ENCODE data around the gene ISCU.
"Not testable (repeated sequence)": the region's sequence is repeated elsewhere in the genome, so short reads cannot be mapped to it uniquely, and the experiment has no call there.

The ISCU gene

GRCh38 chr12:108586306-108586705 lies 23.9 kb downstream of the ISCU start:
- Histone ChIP-seq H3K27ac (ENCODE audit: low read depth, low read length) (no peak overlapping the region), H3K4me3 (ENCODE audit: low read depth in 1 of 5, low read length in 5 of 5) (no peak overlapping the region), H3K27me3 (ENCODE audit: control insufficient read depth in 5 of 5, insufficient read depth in 4 of 5, low read length in 5 of 5) (peaks cover 0 to 8% (median 4%) of the 10 kb centered on the region in 5 donors), H3K36me3 (ENCODE audit: control insufficient read depth in 5 of 5, insufficient read depth in 5 of 5, low read length in 5 of 5) (no peaks in the 10 kb centered on the region), H3K9me3 (ENCODE audit: control insufficient read depth in 5 of 5, low read length in 5 of 5) (no peaks in the 10 kb centered on the region), H3K9ac (ENCODE audit: low read length in 5 of 5) (no peak overlapping the region), H3K4me1 (ENCODE audit: control insufficient read depth in 5 of 5, insufficient read depth in 5 of 5, low read length in 5 of 5) (peaks cover 0 to 8% (median 4%) of the 10 kb centered on the region in 5 donors)

DNA sequence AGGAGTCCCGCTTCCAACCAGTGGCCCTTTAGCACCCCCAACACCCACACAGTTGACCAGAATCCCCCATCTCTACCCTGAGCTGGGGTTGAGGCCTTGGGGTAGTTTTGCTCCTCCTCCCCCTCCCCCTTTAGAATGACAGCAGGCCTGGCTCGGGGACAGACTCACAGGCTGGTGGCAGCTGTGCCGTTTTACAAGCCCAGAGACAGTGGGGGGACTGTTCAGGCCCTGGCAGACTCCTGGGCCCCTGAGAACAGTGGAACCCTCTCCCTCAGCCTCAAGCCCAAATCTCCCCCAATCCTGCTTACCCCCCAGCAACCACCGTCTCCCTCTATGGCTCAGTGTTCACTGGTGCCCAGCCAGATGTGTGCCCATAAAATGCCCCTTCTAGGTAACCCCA lies 25.4 kb downstream of the ISCU start:
- no peak overlapping the region for H3K9ac ChIP-seq (ENCODE audit: low read length in 5 of 5)
- no peaks in the 10 kb centered on the region for H3K9me3 ChIP-seq (ENCODE audit: control insufficient read depth in 5 of 5, low read length in 5 of 5)
- peaks cover 0 to 7% (median 4%) of the 10 kb centered on the region in 5 donors for H3K4me1 ChIP-seq (ENCODE audit: control insufficient read depth in 5 of 5, insufficient read depth in 5 of 5, low read length in 5 of 5)
- H3K27ac ChIP-seq (ENCODE audit: low read depth, low read length), result no peak overlapping the region
- H3K4me3 ChIP-seq (ENCODE audit: low read depth in 1 of 5, low read length in 5 of 5), result no peak overlapping the region
- peaks cover 0 to 8% (median 4%) of the 10 kb centered on the region in 5 donors for H3K27me3 ChIP-seq (ENCODE audit: control insufficient read depth in 5 of 5, insufficient read depth in 4 of 5, low read length in 5 of 5)
- no peaks in the 10 kb centered on the region for H3K36me3 ChIP-seq (ENCODE audit: control insufficient read depth in 5 of 5, insufficient read depth in 5 of 5, low read length in 5 of 5)

GRCh38 chr12:108589028-108589839 lies 26.8 kb downstream of the ISCU start:
- H3K4me3 ChIP-seq (ENCODE audit: low read depth in 1 of 5, low read length in 5 of 5), result no peak overlapping the region
- H3K27me3 ChIP-seq (ENCODE audit: control insufficient read depth in 5 of 5, insufficient read depth in 4 of 5, low read length in 5 of 5), result peaks cover 0 to 8% (median 4%) of the 10 kb centered on the region in 5 donors
- H3K9me3 ChIP-seq (ENCODE audit: control insufficient read depth in 5 of 5, low read length in 5 of 5), result no peaks in the 10 kb centered on the region
- H3K9ac ChIP-seq (ENCODE audit: low read length in 5 of 5), result no peak overlapping the region
- H3K4me1 ChIP-seq (ENCODE audit: control insufficient read depth in 5 of 5, insufficient read depth in 5 of 5, low read length in 5 of 5), result peaks cover 0 to 4% (median 0%) of the 10 kb centered on the region in 5 donors
- H3K36me3 ChIP-seq (ENCODE audit: control insufficient read depth in 5 of 5, insufficient read depth in 5 of 5, low read length in 5 of 5), result no peaks in the 10 kb centered on the region
- no peak overlapping the region for H3K27ac ChIP-seq (ENCODE audit: low read depth, low read length)

- Histone ChIP-seq H3K27me3 (ENCODE audit: control insufficient read depth in 5 of 5, insufficient read depth in 4 of 5, low read length in 5 of 5) (peaks cover 0 to 8% (median 4%) of the 10 kb centered on the region in 5 donors), H3K4me3 (ENCODE audit: low read depth in 1 of 5, low read length in 5 of 5) (no peak overlapping the region), H3K9me3 (ENCODE audit: control insufficient read depth in 5 of 5, low read length in 5 of 5) (no peaks in the 10 kb centered on the region), H3K27ac (ENCODE audit: low read depth, low read length) (no peak overlapping the region), H3K36me3 (ENCODE audit: control insufficient read depth in 5 of 5, insufficient read depth in 5 of 5, low read length in 5 of 5) (no peaks in the 10 kb centered on the region), H3K9ac (ENCODE audit: low read length in 5 of 5) (no peak overlapping the region), H3K4me1 (ENCODE audit: control insufficient read depth in 5 of 5, insufficient read depth in 5 of 5, low read length in 5 of 5) (peaks cover 0 to 4% (median 0%) of the 10 kb centered on the region in 5 donors)
Observed at GRCh38 chr12:108589840-108590229, 27.4 kb downstream of the ISCU start.

- H3K9me3 ChIP-seq (ENCODE audit: control insufficient read depth in 5 of 5, low read length in 5 of 5); H3K4me1 ChIP-seq (ENCODE audit: control insufficient read depth in 5 of 5, insufficient read depth in 5 of 5, low read length in 5 of 5); H3K9ac ChIP-seq (ENCODE audit: low read length in 5 of 5); H3K4me3 ChIP-seq (ENCODE audit: low read depth in 1 of 5, low read length in 5 of 5); H3K27me3 ChIP-seq (ENCODE audit: control insufficient read depth in 5 of 5, insufficient read depth in 4 of 5, low read length in 5 of 5); H3K27ac ChIP-seq (ENCODE audit: low read depth, low read length); H3K36me3 ChIP-seq (ENCODE audit: control insufficient read depth in 5 of 5, insufficient read depth in 5 of 5, low read length in 5 of 5): not testable (repeated sequence)
Observed at GRCh38 chr12:108590463-108590862, 28.1 kb downstream of the ISCU start.

DNA sequence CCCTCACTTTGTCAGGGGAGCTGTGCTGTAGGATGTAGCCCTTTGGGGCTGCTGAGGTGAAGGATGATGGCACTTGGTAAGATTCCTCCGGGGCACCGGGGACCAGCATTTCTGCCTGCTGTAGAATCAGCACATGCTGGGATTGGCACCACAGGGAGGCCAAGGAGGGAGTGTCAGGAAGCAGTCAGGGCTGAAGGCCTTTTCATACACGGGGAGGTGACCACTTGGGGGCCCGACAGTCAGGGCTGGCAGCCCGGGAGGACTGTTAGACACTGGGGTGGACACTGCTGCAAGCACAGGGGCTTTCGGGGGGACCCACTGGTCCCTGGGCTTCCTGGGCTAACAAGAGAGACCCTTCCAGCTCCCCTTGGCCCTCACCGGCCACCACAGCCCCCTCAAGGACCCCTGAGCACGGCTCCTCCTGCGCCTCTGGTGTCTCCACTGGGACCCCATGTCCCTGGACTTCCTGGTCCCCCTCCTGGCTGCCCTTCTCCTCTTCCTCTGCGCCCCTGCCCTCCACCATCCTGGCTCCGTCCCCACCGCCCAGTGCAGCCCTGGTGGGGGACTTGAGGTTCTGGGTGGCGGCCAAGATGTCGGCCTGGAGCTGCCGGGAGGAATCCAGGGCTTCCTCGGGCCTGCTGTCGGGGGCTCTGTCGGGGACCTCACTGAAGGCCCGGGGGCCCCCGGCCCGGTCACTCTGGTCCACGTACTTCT lies 29.0 kb downstream of the ISCU start:
- H3K4me1 ChIP-seq (ENCODE audit: control insufficient read depth in 5 of 5, insufficient read depth in 5 of 5, low read length in 5 of 5), result peaks cover 0 to 10% (median 3%) of the 10 kb centered on the region in 5 donors
- no peak overlapping the region for H3K9ac ChIP-seq (ENCODE audit: low read length in 5 of 5)
- H3K9me3 ChIP-seq (ENCODE audit: control insufficient read depth in 5 of 5, low read length in 5 of 5), result no peaks in the 10 kb centered on the region

DNA sequence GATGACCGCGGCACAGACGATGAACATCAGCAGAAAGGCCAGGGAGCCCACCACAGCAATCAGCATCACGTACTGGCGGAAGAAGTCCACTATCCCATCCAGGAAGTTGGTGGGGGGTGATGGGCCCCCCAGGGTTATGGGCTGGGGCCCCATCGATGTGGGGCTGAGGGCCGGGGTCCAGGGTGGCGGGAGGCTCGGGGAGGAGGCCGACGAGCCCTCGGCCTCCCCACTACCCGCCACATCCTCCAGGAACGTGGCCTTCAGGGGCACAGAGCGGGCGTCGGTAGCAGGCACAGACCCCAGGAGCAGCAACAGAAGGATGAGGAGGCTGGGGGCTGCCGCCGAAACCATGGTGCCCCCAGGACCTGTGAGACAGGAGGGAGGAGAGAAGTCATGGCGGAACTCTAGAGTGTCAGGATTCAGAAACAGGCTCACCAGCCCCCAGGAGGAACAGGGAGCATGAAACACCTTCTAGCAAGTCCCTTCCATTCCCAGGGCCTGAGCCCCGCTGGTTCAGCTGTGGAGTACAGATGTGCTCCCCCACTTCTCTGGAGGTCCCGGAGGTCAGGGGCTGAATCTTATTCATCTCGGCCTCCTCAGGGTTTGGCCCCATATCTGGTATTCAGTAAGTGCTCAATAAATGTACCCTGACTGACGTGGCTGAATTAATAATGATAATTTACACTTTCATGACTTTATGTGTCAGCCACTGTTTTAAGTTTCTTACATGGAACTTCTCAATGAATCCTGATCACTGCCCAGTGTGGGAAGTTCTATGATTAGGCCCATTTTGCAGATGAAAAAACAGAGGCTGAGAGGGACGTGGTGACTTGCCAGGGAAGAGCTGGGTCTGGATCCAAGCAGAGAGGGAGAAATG lies 29.9 kb downstream of the ISCU start:
- Histone ChIP-seq H3K4me3 (ENCODE audit: low read depth in 1 of 5, low read length in 5 of 5) (no peak overlapping the region), H3K9ac (ENCODE audit: low read length in 5 of 5) (no peak overlapping the region), H3K9me3 (ENCODE audit: control insufficient read depth in 5 of 5, low read length in 5 of 5) (no peaks in the 10 kb centered on the region), H3K27me3 (ENCODE audit: control insufficient read depth in 5 of 5, insufficient read depth in 4 of 5, low read length in 5 of 5) (peaks cover 5 to 19% (median 18%) of the 10 kb centered on the region in 5 donors), H3K36me3 (ENCODE audit: control insufficient read depth in 5 of 5, insufficient read depth in 5 of 5, low read length in 5 of 5) (no peaks in the 10 kb centered on the region), H3K27ac (ENCODE audit: low read depth, low read length) (no peak overlapping the region), H3K4me1 (ENCODE audit: control insufficient read depth in 5 of 5, insufficient read depth in 5 of 5, low read length in 5 of 5) (peaks cover 0 to 10% (median 3%) of the 10 kb centered on the region in 5 donors)

More for the DNA sequence above, 29.0 kb downstream of the ISCU start:
- peaks cover 4 to 14% (median 12%) of the 10 kb centered on the region in 5 donors for H3K27me3 ChIP-seq (ENCODE audit: control insufficient read depth in 5 of 5, insufficient read depth in 4 of 5, low read length in 5 of 5)
- no peak overlapping the region for H3K27ac ChIP-seq (ENCODE audit: low read depth, low read length)
- no peaks in the 10 kb centered on the region for H3K36me3 ChIP-seq (ENCODE audit: control insufficient read depth in 5 of 5, insufficient read depth in 5 of 5, low read length in 5 of 5)
- H3K4me3 ChIP-seq (ENCODE audit: low read depth in 1 of 5, low read length in 5 of 5), result no peak overlapping the region

DNA sequence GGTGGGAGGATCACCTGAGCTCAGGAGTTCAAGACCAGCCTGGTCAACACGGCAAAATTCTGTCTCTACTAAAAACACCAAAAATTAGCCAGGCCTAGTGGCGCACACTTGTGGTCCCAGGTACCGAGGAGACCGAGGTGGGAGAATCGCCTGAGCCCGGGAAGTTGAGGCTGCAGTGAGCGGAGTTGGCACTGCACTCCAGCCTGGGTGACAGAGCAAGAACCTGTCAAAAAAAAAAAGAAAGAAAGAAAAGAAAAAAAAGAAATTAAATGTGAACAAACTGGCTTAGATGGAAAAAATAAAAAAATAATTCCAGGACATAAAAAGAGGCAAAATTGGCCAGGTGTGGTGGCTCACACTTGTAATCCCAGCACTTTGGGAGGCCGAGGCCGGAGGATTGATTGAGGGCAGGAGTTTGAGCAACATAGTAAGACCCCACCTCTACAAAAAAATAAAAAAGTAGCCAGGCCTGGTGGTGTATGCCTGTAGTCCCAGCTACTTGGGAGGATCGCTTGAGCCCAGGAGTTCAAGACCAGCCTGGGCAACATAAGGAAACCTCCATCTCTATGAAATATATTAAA lies 32.0 kb downstream of the ISCU start:
- no peak overlapping the region for H3K4me3 ChIP-seq (ENCODE audit: low read depth in 1 of 5, low read length in 5 of 5)
- H3K36me3 ChIP-seq (ENCODE audit: control insufficient read depth in 5 of 5, insufficient read depth in 5 of 5, low read length in 5 of 5), result no peaks in the 10 kb centered on the region
- H3K9ac ChIP-seq (ENCODE audit: low read length in 5 of 5), result no peak overlapping the region
- no peaks in the 10 kb centered on the region for H3K9me3 ChIP-seq (ENCODE audit: control insufficient read depth in 5 of 5, low read length in 5 of 5)
- H3K4me1 ChIP-seq (ENCODE audit: control insufficient read depth in 5 of 5, insufficient read depth in 5 of 5, low read length in 5 of 5), result peaks cover 0 to 20% (median 8%) of the 10 kb centered on the region in 5 donors
- H3K27ac ChIP-seq (ENCODE audit: low read depth, low read length), result no peak overlapping the region
- peaks cover 6 to 20% (median 19%) of the 10 kb centered on the region in 5 donors for H3K27me3 ChIP-seq (ENCODE audit: control insufficient read depth in 5 of 5, insufficient read depth in 4 of 5, low read length in 5 of 5)

DNA sequence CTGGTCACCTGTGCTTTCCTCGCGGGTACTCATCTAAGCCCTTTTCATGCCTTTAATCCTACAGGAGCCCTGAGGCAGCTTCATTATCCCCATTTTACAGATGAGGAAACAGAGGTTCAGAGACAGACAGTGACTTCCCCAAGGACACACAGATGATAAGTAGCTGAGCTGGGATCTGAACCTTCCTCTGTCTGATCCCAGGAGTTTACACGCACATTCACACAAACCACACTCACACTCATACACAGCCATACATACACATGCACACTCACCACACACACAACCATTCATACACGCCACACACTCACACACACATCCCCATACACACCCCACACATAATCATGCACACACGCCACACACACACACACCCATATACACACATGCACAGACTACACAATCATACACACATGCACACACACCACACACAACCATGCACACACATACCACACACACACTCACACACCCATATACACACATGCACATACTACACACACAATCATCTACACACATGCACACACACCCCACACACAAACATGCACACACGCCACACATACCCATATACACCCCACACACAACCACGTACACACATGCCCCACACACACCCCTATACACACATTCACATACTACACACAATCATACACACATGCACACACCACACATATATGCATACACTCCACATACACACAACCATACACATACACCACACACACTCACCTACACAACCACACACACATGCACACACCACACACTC lies 32.7 kb downstream of the ISCU start:
- Histone ChIP-seq H3K4me3 (ENCODE audit: low read depth in 1 of 5, low read length in 5 of 5) (peak overlapping the region in 1 of 5 donors; percentile 63), H3K36me3 (ENCODE audit: control insufficient read depth in 5 of 5, insufficient read depth in 5 of 5, low read length in 5 of 5) (no peaks in the 10 kb centered on the region), H3K9ac (ENCODE audit: low read length in 5 of 5) (no peak overlapping the region), H3K27ac (ENCODE audit: low read depth, low read length) (no peak overlapping the region), H3K27me3 (ENCODE audit: control insufficient read depth in 5 of 5, insufficient read depth in 4 of 5, low read length in 5 of 5) (peaks cover 4 to 19% (median 17%) of the 10 kb centered on the region in 5 donors), H3K9me3 (ENCODE audit: control insufficient read depth in 5 of 5, low read length in 5 of 5) (no peaks in the 10 kb centered on the region), H3K4me1 (ENCODE audit: control insufficient read depth in 5 of 5, insufficient read depth in 5 of 5, low read length in 5 of 5) (peaks cover 0 to 20% (median 7%) of the 10 kb centered on the region in 5 donors)

All from subcutaneous abdominal adipose tissue (tissue), 5 donors.